Measurements from ENCODE around the gene MTHFD1L.

DNA sequence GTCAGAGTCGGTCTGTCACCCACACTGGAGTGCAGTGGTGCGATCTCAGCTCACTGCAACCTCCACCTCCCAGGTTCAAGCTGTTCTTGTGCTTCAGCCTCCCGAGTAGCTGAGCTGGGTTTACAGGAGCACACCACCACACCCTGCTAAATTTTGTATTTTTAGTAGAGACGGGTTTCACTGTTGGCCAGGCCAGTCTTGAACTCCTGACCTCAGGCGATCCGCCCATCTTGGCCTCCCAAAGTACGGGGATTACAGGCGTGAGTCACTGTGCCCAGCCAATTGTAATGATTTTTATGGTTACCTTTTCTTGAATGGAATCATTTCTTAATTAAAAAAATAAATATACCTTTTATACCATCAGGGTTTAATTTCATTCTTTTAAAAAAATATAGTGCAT is 105.7 kb downstream of the MTHFD1L start:
- TF ChIP-seq ZNF274 (IDR thresholded peaks at IDR 0.05; ENCODE audit: low read depth, low read length) (no peak), YY1 (IDR thresholded peaks at IDR 0.05; ENCODE audit: insufficient read depth, insufficient read length) (no peak)

Measured in NT2/D1 (cell line).